SK-N-SH treated with all-trans-retinoic acid at 6 μM for 48 hours (cell line): Measurements from ENCODE around the gene ETV6.

ENCODE experiments used
- ATAC-seq: fragments of 200-7000 bp; cut with Tn5 transposase; 3 replicates; pipeline ENCODE4 v1.9.1; 2020; ENCODE audit warnings: mild to moderate bottlenecking, moderate library complexity
- ARNTL ChIP-seq: fragments of 450-650 bp; formaldehyde crosslinking; IDR thresholded peaks from 2 replicates; pipeline ENCODE4 v1.5.0; 2020; ENCODE audit warnings: low read depth, mild to moderate bottlenecking, moderate library complexity, borderline replicate concordance
- BACH2 ChIP-seq: fragments of 250-450 bp; sonication (Bioruptor Pico); IDR thresholded peaks from 2 replicates; pipeline ENCODE4 v1.9.0; 2021; ENCODE audit warnings: mild to moderate bottlenecking, borderline replicate concordance
- CREB5 ChIP-seq: fragments of 250-450 bp; sonication (Bioruptor Pico); IDR thresholded peaks from 2 replicates; pipeline ENCODE4 v1.5.1; 2020; ENCODE audit warnings: low read depth, mild to moderate bottlenecking, moderate library complexity
- CSDC2 ChIP-seq: fragments of 250-450 bp; sonication (Bioruptor Pico); IDR thresholded peaks from 2 replicates; pipeline ENCODE4 v1.5.0; 2020; ENCODE audit warnings: mild to moderate bottlenecking, moderate library complexity
- ESRRG ChIP-seq: fragments of 250-450 bp; sonication (Bioruptor Pico); IDR thresholded peaks from 2 replicates; pipeline ENCODE4 v1.6.1; 2021; ENCODE audit warnings: mild to moderate bottlenecking
- ISL1 ChIP-seq: fragments of 250-450 bp; sonication (Bioruptor Pico); IDR thresholded peaks from 2 replicates; pipeline ENCODE4 v2.1.2; 2022; ENCODE audit warnings: mild to moderate bottlenecking, moderate library complexity
- POU6F1 ChIP-seq: fragments of 250-450 bp; sonication (Bioruptor Pico); IDR thresholded peaks from 2 replicates; pipeline ENCODE4 v1.8.0; 2021; ENCODE audit warnings: low read depth, mild to moderate bottlenecking, moderate library complexity, borderline replicate concordance
- PPARA ChIP-seq: fragments of 250-450 bp; sonication (Bioruptor Pico); IDR thresholded peaks from 2 replicates; pipeline ENCODE4 v1.5.0; 2020; ENCODE audit warnings: mild to moderate bottlenecking, borderline replicate concordance
- RARB ChIP-seq: fragments of 250-450 bp; sonication (Bioruptor Pico); IDR thresholded peaks from 2 replicates; pipeline ENCODE4 v1.8.0; 2021; ENCODE audit warnings: mild to moderate bottlenecking, moderate library complexity
- SNAI2 ChIP-seq: fragments of 250-450 bp; sonication (Bioruptor Pico); IDR thresholded peaks from 2 replicates; pipeline ENCODE4 v1.5.0; 2020; ENCODE audit warnings: mild to moderate bottlenecking, moderate library complexity
- TCF4 ChIP-seq: fragments of 250-450 bp; sonication (Bioruptor Pico); IDR thresholded peaks from 2 replicates; pipeline ENCODE4 v1.8.0; 2021; ENCODE audit warnings: mild to moderate bottlenecking, moderate library complexity, borderline replicate concordance
- TOX ChIP-seq: fragments of 250-450 bp; sonication (Bioruptor Pico); IDR thresholded peaks from 2 replicates; pipeline ENCODE4 v1.8.0; 2021; ENCODE audit warnings: mild to moderate bottlenecking, moderate library complexity, borderline replicate concordance
- ZC3H10 ChIP-seq: fragments of 250-450 bp; sonication (Bioruptor Pico); IDR thresholded peaks from 2 replicates; pipeline ENCODE4 v1.5.1; 2021; ENCODE audit warnings: mild to moderate bottlenecking, moderate library complexity
- ZFP3 ChIP-seq: fragments of 250-450 bp; sonication (Bioruptor Pico); IDR thresholded peaks from 2 replicates; pipeline ENCODE4 v1.5.0; 2020; ENCODE audit warnings: mild to moderate bottlenecking, moderate library complexity
- ZFP30 ChIP-seq: fragments of 450-650 bp; formaldehyde crosslinking; IDR thresholded peaks from 2 replicates; pipeline ENCODE4 v1.5.0; 2022; ENCODE audit warnings: mild to moderate bottlenecking, moderate library complexity
- ZNF565 ChIP-seq: fragments of 450-650 bp; formaldehyde crosslinking; conservative IDR thresholded peaks from 2 replicates; pipeline ENCODE4 v1.5.0; 2020; ENCODE audit warnings: low read depth, mild to moderate bottlenecking, moderate library complexity
- ZNF70 ChIP-seq: fragments of 450-650 bp; formaldehyde crosslinking; IDR thresholded peaks from 2 replicates; pipeline ENCODE4 v1.5.0; 2020; ENCODE audit warnings: mild to moderate bottlenecking, moderate library complexity
- ZNF8 ChIP-seq: fragments of 450-650 bp; formaldehyde crosslinking; IDR thresholded peaks from 2 replicates; pipeline ENCODE4 v1.5.0; 2020; ENCODE audit warnings: mild to moderate bottlenecking, moderate library complexity
- TF ChIP-seq, protein P1 (sequence below): fragments of 250-450 bp; sonication (Bioruptor Pico); IDR thresholded peaks from 2 replicates; pipeline ENCODE4 v1.8.0; 2020; ENCODE audit warnings: mild to moderate bottlenecking, moderate library complexity, borderline replicate concordance
- TF ChIP-seq, protein P2 (sequence below): fragments of 250-450 bp; sonication (Bioruptor Pico); IDR thresholded peaks from 2 replicates; pipeline ENCODE4 v1.5.1; 2021; ENCODE audit warnings: mild to moderate bottlenecking, moderate library complexity

The ETV6 gene

DNA sequence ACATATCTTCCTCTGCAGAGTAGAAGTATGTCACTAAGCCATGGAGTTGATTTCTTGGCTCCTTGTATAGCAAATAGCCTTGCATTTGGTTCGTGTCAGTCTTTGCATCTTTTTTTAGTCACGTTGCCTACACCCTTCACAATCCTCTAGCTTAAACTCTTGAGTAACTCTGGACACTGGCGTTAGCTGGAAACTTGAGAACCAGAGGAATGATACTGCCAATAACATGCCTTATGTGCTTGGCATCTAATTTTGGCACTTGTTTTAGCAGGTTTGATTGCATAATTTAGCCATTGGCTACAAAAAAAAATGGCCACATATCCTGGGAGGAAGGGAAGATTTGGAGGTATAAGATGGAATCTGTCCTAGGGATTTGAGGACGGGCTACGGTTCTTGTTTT, 136.2 kb downstream of the ETV6 start:
- no peak for TF ChIP-seq RARB (CRISPR knock-in tag)
- TF ChIP-seq TCF4 (CRISPR knock-in tag), result no peak
- TF ChIP-seq ZFP3 (CRISPR knock-in tag), result no peak
- TF ChIP-seq CREB5, result no peak
- TF ChIP-seq, protein P1, sequence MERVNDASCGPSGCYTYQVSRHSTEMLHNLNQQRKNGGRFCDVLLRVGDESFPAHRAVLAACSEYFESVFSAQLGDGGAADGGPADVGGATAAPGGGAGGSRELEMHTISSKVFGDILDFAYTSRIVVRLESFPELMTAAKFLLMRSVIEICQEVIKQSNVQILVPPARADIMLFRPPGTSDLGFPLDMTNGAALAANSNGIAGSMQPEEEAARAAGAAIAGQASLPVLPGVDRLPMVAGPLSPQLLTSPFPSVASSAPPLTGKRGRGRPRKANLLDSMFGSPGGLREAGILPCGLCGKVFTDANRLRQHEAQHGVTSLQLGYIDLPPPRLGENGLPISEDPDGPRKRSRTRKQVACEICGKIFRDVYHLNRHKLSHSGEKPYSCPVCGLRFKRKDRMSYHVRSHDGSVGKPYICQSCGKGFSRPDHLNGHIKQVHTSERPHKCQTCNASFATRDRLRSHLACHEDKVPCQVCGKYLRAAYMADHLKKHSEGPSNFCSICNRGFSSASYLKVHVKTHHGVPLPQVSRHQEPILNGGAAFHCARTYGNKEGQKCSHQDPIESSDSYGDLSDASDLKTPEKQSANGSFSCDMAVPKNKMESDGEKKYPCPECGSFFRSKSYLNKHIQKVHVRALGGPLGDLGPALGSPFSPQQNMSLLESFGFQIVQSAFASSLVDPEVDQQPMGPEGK (CRISPR knock-in tag), result no peak
- no peak for TF ChIP-seq TOX (CRISPR knock-in tag)
- TF ChIP-seq ZNF70 (CRISPR knock-in tag), result no peak
- TF ChIP-seq POU6F1, result no peak
- no peak for TF ChIP-seq CSDC2 (CRISPR knock-in tag)
- no peak for TF ChIP-seq ARNTL (CRISPR knock-in tag)
- TF ChIP-seq PPARA, result no peak
- no peak for TF ChIP-seq SNAI2
- no peak for TF ChIP-seq ZNF565 (CRISPR knock-in tag)
- TF ChIP-seq BACH2 (CRISPR knock-in tag), result no peak
- no peak for TF ChIP-seq ZNF8 (CRISPR knock-in tag)
- no peak for TF ChIP-seq ESRRG
- no peak for TF ChIP-seq ISL1 (CRISPR knock-in tag)
- no peak for ATAC-seq

DNA sequence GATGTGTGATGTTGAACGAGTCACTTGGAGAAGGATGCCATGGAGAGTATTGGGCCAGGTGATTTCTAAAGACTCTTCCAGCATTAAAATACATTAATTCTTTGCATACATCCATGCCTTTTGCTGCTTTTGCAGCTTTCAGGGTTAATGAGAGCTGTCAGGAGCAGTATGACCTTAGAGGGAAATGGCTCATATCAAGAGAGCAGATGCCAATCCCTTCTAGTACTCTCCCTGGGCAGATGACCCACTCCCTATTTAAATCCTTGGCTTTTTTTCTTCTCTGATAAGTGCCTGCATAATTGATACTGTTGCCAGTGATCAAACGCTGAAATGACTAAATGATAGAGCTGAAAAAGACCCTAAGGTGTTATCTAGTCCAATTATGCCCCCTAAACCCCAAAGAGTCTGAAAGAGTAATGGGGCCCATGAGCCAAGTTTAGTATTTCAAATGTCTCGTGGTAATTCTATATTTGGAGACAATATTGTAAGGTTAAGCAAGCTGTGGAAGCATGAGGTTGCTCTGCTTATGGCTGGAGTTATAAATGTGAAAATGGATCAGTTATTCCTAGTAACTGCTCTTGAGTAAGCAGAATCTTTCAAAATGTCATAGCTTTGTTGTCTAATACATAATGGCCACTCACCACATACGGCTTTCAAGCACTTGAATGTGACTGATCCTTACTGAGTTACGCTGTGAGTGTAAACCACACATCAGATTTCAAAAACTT, 137.3 kb downstream of the ETV6 start:
- no peak for TF ChIP-seq TOX (CRISPR knock-in tag)
- no peak for TF ChIP-seq RARB (CRISPR knock-in tag)
- TF ChIP-seq TCF4 (CRISPR knock-in tag), result no peak
- no peak for TF ChIP-seq ZNF8 (CRISPR knock-in tag)
- TF ChIP-seq CREB5, result no peak
- TF ChIP-seq ZC3H10 (CRISPR knock-in tag), result no peak
- TF ChIP-seq, protein P2, sequence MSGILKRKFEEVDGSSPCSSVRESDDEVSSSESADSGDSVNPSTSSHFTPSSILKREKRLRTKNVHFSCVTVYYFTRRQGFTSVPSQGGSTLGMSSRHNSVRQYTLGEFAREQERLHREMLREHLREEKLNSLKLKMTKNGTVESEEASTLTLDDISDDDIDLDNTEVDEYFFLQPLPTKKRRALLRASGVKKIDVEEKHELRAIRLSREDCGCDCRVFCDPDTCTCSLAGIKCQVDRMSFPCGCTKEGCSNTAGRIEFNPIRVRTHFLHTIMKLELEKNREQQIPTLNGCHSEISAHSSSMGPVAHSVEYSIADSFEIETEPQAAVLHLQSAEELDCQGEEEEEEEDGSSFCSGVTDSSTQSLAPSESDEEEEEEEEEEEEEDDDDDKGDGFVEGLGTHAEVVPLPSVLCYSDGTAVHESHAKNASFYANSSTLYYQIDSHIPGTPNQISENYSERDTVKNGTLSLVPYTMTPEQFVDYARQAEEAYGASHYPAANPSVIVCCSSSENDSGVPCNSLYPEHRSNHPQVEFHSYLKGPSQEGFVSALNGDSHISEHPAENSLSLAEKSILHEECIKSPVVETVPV (CRISPR knock-in tag), result no peak
- no peak for TF ChIP-seq ISL1 (CRISPR knock-in tag)
- TF ChIP-seq ZFP30 (CRISPR knock-in tag), result no peak
- TF ChIP-seq, all 23 proteins: peak for 0
- no peak for ATAC-seq

GRCh38 chr12:11787437-11787836, 138.0 kb downstream of the ETV6 start:
- no peak for ATAC-seq
- TF ChIP-seq ZFP30 (CRISPR knock-in tag) (no peak), ZNF8 (CRISPR knock-in tag) (no peak), ZNF70 (CRISPR knock-in tag) (no peak), TCF4 (CRISPR knock-in tag) (no peak), ZFP3 (CRISPR knock-in tag) (no peak), ZC3H10 (CRISPR knock-in tag) (no peak), SNAI2 (no peak), ISL1 (CRISPR knock-in tag) (no peak)
- TF ChIP-seq, protein P1 (CRISPR knock-in tag), result no peak
